LHCN-M2 (cell line): ENCODE results near the gene PPP3R2. TPM values are rescaled to one million over a fixed set of nuclear protein-coding genes. Genes with fewer than 3 reads are reported as not detected.

Experiments
- total RNA-seq: library from RNA; depleted of rRNA; stranded (reverse); fragments of >200 nt; gene quantifications from 2 replicates; pipeline ENCODE4 v1.2.3, GENCODE V29; 2014; rRNA removed

Gene PPP3R2
- total RNA-seq, 1 experiment from 2014 or later, result not detected

Other genes with a start within 250 kb of the PPP3R2 start
- 0.06 TPM in 1 of 2 replicates, not detected in the other for gene BAAT, start 210.0 kb downstream of the PPP3R2 start, total RNA-seq
- gene MRPL50, start 196.4 kb downstream of the PPP3R2 start, total RNA-seq, result 13.5 and 14.6 TPM in 2 replicates
- 12.1 and 14.6 TPM in 2 replicates for gene ZNF189, start 196.1 kb downstream of the PPP3R2 start, total RNA-seq
- gene ALDOB, start 159.2 kb downstream of the PPP3R2 start, total RNA-seq, result not detected in 2 replicates
- gene RNF20, start 61.1 kb downstream of the PPP3R2 start, total RNA-seq, result 35.4 and 44.4 TPM in 2 replicates
- gene GRIN3A, start 143.7 kb upstream of the PPP3R2 start, total RNA-seq, result not detected in 2 replicates